ENCODE results near the gene GRM4. TPM values are rescaled to one million over a fixed set of nuclear protein-coding genes. Genes with fewer than 3 reads are reported as not detected.

GRM4 gene
- total RNA-seq = 8.1 TPM

GRCh38 chr6:34146021-34146782 is at the start of gene GRM4:
Gene GRM4 (minus strand): TSS chr6:34146087. CDS start chr6:34133496, 12,591 bp downstream.

Other genes with a start within 250 kb of the GRM4 start
- 48.7 TPM for gene HMGA1, start 90.8 kb upstream of the GRM4 start, total RNA-seq
- 13.6 TPM for gene SMIM29, start 102.9 kb upstream of the GRM4 start, total RNA-seq
- 78.5 TPM for gene NUDT3, start 246.6 kb upstream of the GRM4 start, total RNA-seq

Measured in camera-type eye (tissue), 1 donor.